Peyer's patch (tissue), 4 donors: ENCODE measurements around the gene QSER1.

ENCODE experiments used
- CTCF ChIP-seq, 6 experiments: fragments of 450-650 bp in 4 of 6; fragments of 200-600 bp in 2 of 6; sonication (generic) in 1 of 6; IDR thresholded peaks; one replicate each; pipeline ENCODE4 v1.5.1; 2017 to 2019; ENCODE audit warnings: antibody characterized with exemption in 6 of 6, mild to moderate bottlenecking in 3 of 6, moderate library complexity in 1 of 6
- POLR2A ChIP-seq, 2 donors: fragments of 450-650 bp; IDR thresholded peaks; one replicate each; pipeline ENCODE4 v1.5.1; 2017; ENCODE audit warnings: antibody characterized with exemption in 2 of 2, mild to moderate bottlenecking in 2 of 2, moderate library complexity in 2 of 2

GRCh38 chr11:32963721-32964120 is 71.1 kb downstream of the QSER1 start:
- TF ChIP-seq CTCF (IDR thresholded peaks at IDR 0.05) (no peak), POLR2A (IDR thresholded peaks at IDR 0.05) (no peak)
